Thyroid gland (tissue), 4 donors: Measurements from ENCODE around the gene RPN2. TPM values are rescaled to one million over a fixed set of nuclear protein-coding genes. Genes with fewer than 3 reads are reported as not detected.

Experiments
- DNase-seq, 2 donors: peaks; one replicate each; pipeline ENCODE4 v3.0.0-alpha.2; 2019
- H3K27ac ChIP-seq, 3 donors: fragments of 200-600 bp; sonication (generic); 1 replicate in 2 of 3; 2 replicates in 1 of 3; pipeline ENCODE4 v1.5.1; 2016 to 2019; ENCODE audit warnings: mild to moderate bottlenecking in 1 of 3, moderate library complexity in 1 of 3
- H3K27me3 ChIP-seq: fragments of 200-600 bp; sonication (generic); one replicate; pipeline ENCODE4 v1.5.1; 2019
- H3K36me3 ChIP-seq, 2 donors: fragments of 200-600 bp; sonication (generic); one replicate each; pipeline ENCODE4 v1.5.1; 2016 to 2019
- H3K4me1 ChIP-seq, 2 donors: fragments of 200-600 bp; sonication (generic); one replicate each; pipeline ENCODE4 v1.5.1; 2017 to 2019
- H3K4me3 ChIP-seq, 3 donors: fragments of 200-600 bp; sonication (generic); replicated peaks in 1 of 3; 1 replicate in 2 of 3; 2 replicates in 1 of 3; pipeline ENCODE4 v1.5.1; 2016; ENCODE audit warnings: mild to moderate bottlenecking in 1 of 3
- H3K9me3 ChIP-seq: fragments of 200-600 bp; sonication (generic); one replicate; pipeline ENCODE4 v1.5.1; 2017
- CTCF ChIP-seq, 6 experiments: fragments of 200-600 bp in 3 of 6; fragments of 450-650 bp in 3 of 6; sonication (generic) in 3 of 6; IDR thresholded peaks; one replicate each; pipeline ENCODE4 v1.5.1; 2016 to 2019; ENCODE audit warnings: antibody characterized with exemption in 6 of 6, mild to moderate bottlenecking in 2 of 6, inconsistent platforms in 1 of 6, moderate library complexity in 1 of 6
- POLR2A ChIP-seq, 2 donors: fragments of 450-650 bp; IDR thresholded peaks; one replicate each; pipeline ENCODE4 v1.6.1; 2017; ENCODE audit warnings: antibody characterized with exemption in 2 of 2, mild to moderate bottlenecking in 2 of 2, moderate library complexity in 1 of 2
- WGBS, 2 donors: methylation state at CpG; one replicate each; pipeline ENCODE4 v1.1.5; 2017; 5-methylcytosine and 5-hydroxymethylcytosine counted together
- intact Hi-C: fragments of 100-400 bp; cut with DNase I; formaldehyde crosslinking; loops from one replicate; pipeline ENCODE4 v1.15.1; 2023
- total RNA-seq, 4 donors: library from RNA; depleted of rRNA; stranded (reverse); fragments of >200 nt; gene quantifications; one replicate each; pipeline ENCODE4 v1.2.3, GENCODE V29; 2016

The RPN2 gene
- total RNA-seq, 4 donors from 2014 or later: 175 to 342 (median 296) TPM

GRCh38 chr20:37238426-37238825, 59.3 kb downstream of the RPN2 start:
- intact Hi-C loops: no loop called here
- TF ChIP-seq POLR2A (IDR thresholded peaks at IDR 0.05) (no peak), CTCF (IDR thresholded peaks at IDR 0.05) (no peak)
- Histone ChIP-seq H3K27ac (no peak overlapping the region), H3K4me3 (no peak overlapping the region), H3K9me3 (no peaks in the 10 kb centered on the region), H3K36me3 (peaks cover 64 to 90% of the 10 kb centered on the region in 2 donors), H3K4me1 (no peaks in the 10 kb centered on the region), H3K27me3 (no peaks in the 10 kb centered on the region)
- DNase-seq: no peak
- 94 to 95% methylated on average over 6 of the region's 6 CpGs for WGBS, 2 donors

GRCh38 chr20:37238935-37239451, 59.9 kb downstream of the RPN2 start:
- no peak for DNase-seq
- 82 to 86% methylated on average over 1 of the region's 1 CpG for WGBS, 2 donors
- Histone ChIP-seq H3K27me3 (no peaks in the 10 kb centered on the region), H3K9me3 (no peaks in the 10 kb centered on the region), H3K4me3 (no peak overlapping the region), H3K4me1 (no peaks in the 10 kb centered on the region), H3K27ac (no peak overlapping the region), H3K36me3 (peaks cover 59 to 84% of the 10 kb centered on the region in 2 donors)
- TF ChIP-seq POLR2A (IDR thresholded peaks at IDR 0.05): no peak
- intact Hi-C loops: no loop called here

GRCh38 chr20:37240337-37241067, 61.4 kb downstream of the RPN2 start:
- no peaks in the 10 kb centered on the region for H3K4me1 ChIP-seq
- TF ChIP-seq POLR2A (IDR thresholded peaks at IDR 0.05) (no peak), CTCF (IDR thresholded peaks at IDR 0.05) (no peak)
- 95 to 96% methylated on average over 3 of the region's 3 CpGs for WGBS, 2 donors
- DNase-seq: no peak
- no peak overlapping the region for H3K27ac ChIP-seq
- no peaks in the 10 kb centered on the region for H3K27me3 ChIP-seq
- peaks cover 44 to 69% of the 10 kb centered on the region in 2 donors for H3K36me3 ChIP-seq
- no peak overlapping the region for H3K4me3 ChIP-seq
- H3K9me3 ChIP-seq: no peaks in the 10 kb centered on the region
- intact Hi-C loops: no loop called here

- Histone ChIP-seq H3K4me1 (no peaks in the 10 kb centered on the region), H3K9me3 (no peaks in the 10 kb centered on the region), H3K27me3 (no peaks in the 10 kb centered on the region), H3K4me3 (no peak overlapping the region), H3K36me3 (peaks cover 26 to 50% of the 10 kb centered on the region in 2 donors), H3K27ac (no peak overlapping the region)
- no peak for DNase-seq
- intact Hi-C loops: no loop called here
- 81 to 89% methylated on average over 4 of the region's 4 CpGs for WGBS, 2 donors
- TF ChIP-seq CTCF (IDR thresholded peaks at IDR 0.05): no peak
- TF ChIP-seq POLR2A (IDR thresholded peaks at IDR 0.05): no peak
These were observed 63.4 kb downstream of the RPN2 start for GRCh38 chr20:37242503-37242902.

- intact Hi-C loops: no loop called here
- no peaks in the 10 kb centered on the region for H3K4me1 ChIP-seq
- TF ChIP-seq CTCF (IDR thresholded peaks at IDR 0.05): no peak
- TF ChIP-seq POLR2A (IDR thresholded peaks at IDR 0.05): no peak
- H3K27me3 ChIP-seq: no peaks in the 10 kb centered on the region
- peaks cover 19 to 42% of the 10 kb centered on the region in 2 donors for H3K36me3 ChIP-seq
- DNase-seq: no peak
- H3K9me3 ChIP-seq: no peaks in the 10 kb centered on the region
- no peak overlapping the region for H3K4me3 ChIP-seq
- H3K27ac ChIP-seq: no peak overlapping the region
- 88 to 93% methylated on average over 15 to 16 of the region's 16 CpGs for WGBS, 2 donors
These were observed 64.2 kb downstream of the RPN2 start for GRCh38 chr20:37243076-37243936.
